CD4-positive, alpha-beta T cell (primary cell): Measurements from ENCODE around the gene BICC1. TPM values are rescaled to one million over a fixed set of nuclear protein-coding genes. Genes with fewer than 3 reads are reported as not detected.

Source experiments
- ATAC-seq: fragments of 200-7000 bp; cut with Tn5 transposase; one replicate; pipeline ENCODE4 v1.10.0; 2022; ENCODE audit warnings: mild to moderate bottlenecking; ENCODE audit not compliant: poor library complexity
- CTCF ChIA-PET: fragments of 350-600 bp; sonication (Branson Sonifier 250); formaldehyde crosslinking; loops from one replicate; lab custom pipeline; 2021; ENCODE audit warnings: antibody characterized with exemption, inconsistent platforms; lab: Charles Lee
- POLR2A ChIA-PET: fragments of 350-600 bp; sonication (Branson Sonifier 250); formaldehyde crosslinking; loops from one replicate; lab custom pipeline; 2021; ENCODE audit warnings: antibody characterized with exemption, inconsistent platforms; lab: Charles Lee
- DNase-seq, 14 experiments: peaks; one replicate each; pipeline ENCODE4 v3.0.0-alpha.2; 2013 to 2020; ENCODE audit warnings: mixed read lengths in 2 of 14
- H3K27ac ChIP-seq, 2 donors: one replicate each; pipeline versions ENCODE4 v1.5.1 to v1.7.0; 2013; ENCODE audit warnings: low read length in 2 of 2, low read depth in 1 of 2, mild to moderate bottlenecking in 1 of 2
- H3K27me3 ChIP-seq, 2 experiments: 1 replicate in 1 of 2; 2 replicates in 1 of 2; pipeline versions ENCODE4 v1.6.1 to v1.7.0; 2013; ENCODE audit warnings: low read length in 2 of 2, control low read depth in 1 of 2, mild to moderate bottlenecking in 1 of 2, moderate library complexity in 1 of 2; ENCODE audit not compliant: insufficient read depth in 2 of 2, control insufficient read depth in 1 of 2
- H3K36me3 ChIP-seq: one replicate; pipeline ENCODE4 v1.6.1; 2013; ENCODE audit warnings: low read length, control low read depth; ENCODE audit not compliant: insufficient read depth
- H3K4me1 ChIP-seq: one replicate; pipeline ENCODE4 v1.6.1; 2013; ENCODE audit warnings: low read length, control low read depth; ENCODE audit not compliant: insufficient read depth
- H3K4me3 ChIP-seq: one replicate; pipeline ENCODE4 v1.5.1; 2013; ENCODE audit warnings: mild to moderate bottlenecking, low read length, moderate library complexity
- H3K9me3 ChIP-seq, 2 experiments: 1 replicate in 1 of 2; 2 replicates in 1 of 2; pipeline versions ENCODE4 v1.6.1 to v1.7.0; 2013; ENCODE audit warnings: low read length in 2 of 2, mild to moderate bottlenecking in 2 of 2, control low read depth in 1 of 2, moderate library complexity in 1 of 2; ENCODE audit not compliant: control insufficient read depth in 1 of 2, insufficient read depth in 1 of 2
- H3K27ac Mint-ChIP-seq: one replicate; pipeline ENCODE4 v1.8.0; 2020; ENCODE audit warnings: mixed read lengths
- H3K27me3 Mint-ChIP-seq: one replicate; pipeline ENCODE4 v1.8.0; 2021; ENCODE audit warnings: mixed read lengths
- H3K36me3 Mint-ChIP-seq: one replicate; pipeline ENCODE4 v1.8.0; 2021; ENCODE audit warnings: low read depth, mixed read lengths
- H3K4me1 Mint-ChIP-seq: one replicate; pipeline ENCODE4 v1.8.0; 2021; ENCODE audit warnings: low read depth, mixed read lengths
- H3K4me3 Mint-ChIP-seq: one replicate; pipeline ENCODE4 v1.8.0; 2020; ENCODE audit warnings: mild to moderate bottlenecking, mixed read lengths
- H3K9me3 Mint-ChIP-seq: one replicate; pipeline ENCODE4 v1.8.0; 2020; ENCODE audit warnings: mixed read lengths
- CTCF ChIP-seq: fragments of 200-600 bp; IDR thresholded peaks from one replicate; pipeline ENCODE4 v1.8.0; 2022; ENCODE audit warnings: antibody characterized with exemption, mild to moderate bottlenecking
- intact Hi-C, 2 experiments: fragments of 100-400 bp; cut with DNase I in 1 of 2; cut with micrococcal nuclease in 1 of 2; formaldehyde crosslinking; loops; one replicate each; pipeline versions ENCODE4 v1.15.1 to v1.9.0; 2023 to 2025; cut with DNase I, micrococcal nuclease
- total RNA-seq, 174 experiments: library from RNA in 2 of 174; stranded (reverse) in 2 of 174; gene quantifications; one replicate each; pipeline ENCODE4 v1.2.3 and lab custom pipeline; 2021 to 2026

Gene BICC1
- total RNA-seq, 2 experiments from 2014 or later, result not detected

DNA sequence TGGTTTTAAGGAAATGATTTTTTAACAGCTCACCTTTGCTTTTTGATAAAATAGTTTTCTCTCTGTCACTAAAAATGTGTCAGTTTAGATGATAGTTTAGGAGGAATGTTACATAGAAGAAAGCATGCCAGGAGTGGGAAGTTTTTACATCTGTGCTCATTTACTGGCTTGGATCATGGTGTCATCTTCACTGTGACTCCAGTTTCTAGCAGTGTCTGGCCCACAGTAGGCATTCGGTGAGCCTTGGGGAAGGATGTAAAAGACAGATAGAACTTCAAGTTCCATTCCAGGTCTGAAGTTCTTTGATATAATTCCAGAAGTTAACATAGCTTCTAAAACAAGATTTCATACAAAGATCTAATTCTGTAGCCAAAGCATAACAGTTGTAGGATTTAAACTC, 259.2 kb downstream of the BICC1 start:
- no peak for TF ChIP-seq CTCF

GRCh38 chr10:58772758-58773157, 260.1 kb downstream of the BICC1 start:
- TF ChIP-seq CTCF, result no peak
- Histone ChIP-seq H3K4me3 (no peak overlapping the region), H3K27ac (no peak overlapping the region), H3K9me3 (peaks cover 1 to 3% of the 10 kb centered on the region in 2 experiments), H3K4me1 (no peaks in the 10 kb centered on the region), H3K27me3 (no peaks in the 10 kb centered on the region), H3K36me3 (no peaks in the 10 kb centered on the region)
- Mint-ChIP-seq H3K27ac (no peak overlapping the region), H3K9me3 (no peaks in the 10 kb centered on the region), H3K4me1 (no peaks in the 10 kb centered on the region), H3K4me3 (no peak overlapping the region), H3K36me3 (no peaks in the 10 kb centered on the region), H3K27me3 (no peaks in the 10 kb centered on the region)
- DNase-seq, result no peak
- ChIA-PET CTCF (no interaction called here), POLR2A (no interaction called here)
- intact Hi-C loops, result no loop called here
- ATAC-seq, result no peak

More for the DNA sequence above, 259.2 kb downstream of the BICC1 start:
- H3K4me1 ChIP-seq, result no peaks in the 10 kb centered on the region
- no peaks in the 10 kb centered on the region for H3K36me3 Mint-ChIP-seq
- H3K36me3 ChIP-seq, result no peaks in the 10 kb centered on the region
- H3K27ac Mint-ChIP-seq, result no peak overlapping the region
- H3K9me3 ChIP-seq, result peaks cover 3 to 4% of the 10 kb centered on the region in 2 experiments
- H3K4me3 Mint-ChIP-seq, result no peak overlapping the region
- H3K27me3 ChIP-seq, result no peaks in the 10 kb centered on the region
- H3K27ac ChIP-seq, result no peak overlapping the region
- ChIA-PET POLR2A (no interaction called here), CTCF (no interaction called here)
- intact Hi-C loops, result no loop called here
- DNase-seq (no peak), ATAC-seq (no peak)
- H3K4me3 ChIP-seq, result no peak overlapping the region
- H3K4me1 Mint-ChIP-seq, result no peaks in the 10 kb centered on the region
- peaks cover 2% of the 10 kb centered on the region for H3K9me3 Mint-ChIP-seq
- no peaks in the 10 kb centered on the region for H3K27me3 Mint-ChIP-seq

DNA sequence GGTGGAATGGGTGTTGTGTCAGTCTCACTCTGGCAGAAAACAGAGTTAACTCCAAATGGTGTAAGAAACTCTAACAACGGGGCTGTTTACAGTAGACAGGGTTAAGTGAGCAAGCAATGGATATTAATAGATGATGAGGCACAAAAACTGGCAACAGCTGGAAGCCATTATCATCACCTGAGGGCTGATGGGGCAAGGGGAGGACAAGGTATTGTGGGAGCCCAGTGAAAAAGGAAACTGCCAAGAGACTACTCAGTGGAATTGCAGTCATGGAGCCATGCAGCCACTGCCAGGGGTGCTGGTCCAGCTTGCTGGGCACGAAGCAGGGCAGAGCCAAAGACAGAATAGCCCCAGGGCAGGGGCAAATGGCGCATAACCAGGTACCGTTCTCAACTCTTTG, 260.7 kb downstream of the BICC1 start:
- H3K9me3 ChIP-seq, result peaks cover 0 to 3% of the 10 kb centered on the region in 2 experiments
- POLR2A ChIA-PET, result no interaction called here
- no peak overlapping the region for H3K27ac Mint-ChIP-seq
- DNase-seq (no peak), ATAC-seq (no peak)
- H3K27ac ChIP-seq, result no peak overlapping the region
- H3K36me3 Mint-ChIP-seq, result no peaks in the 10 kb centered on the region
- H3K9me3 Mint-ChIP-seq, result no peaks in the 10 kb centered on the region
- H3K36me3 ChIP-seq, result no peaks in the 10 kb centered on the region
- H3K4me1 ChIP-seq, result no peaks in the 10 kb centered on the region
- CTCF ChIA-PET, result no interaction called here
- no peaks in the 10 kb centered on the region for H3K27me3 ChIP-seq
- no peak overlapping the region for H3K4me3 Mint-ChIP-seq
- no peaks in the 10 kb centered on the region for H3K4me1 Mint-ChIP-seq
- H3K27me3 Mint-ChIP-seq, result no peaks in the 10 kb centered on the region
- intact Hi-C loops, result no loop called here
- no peak for TF ChIP-seq CTCF
- no peak overlapping the region for H3K4me3 ChIP-seq
